Renal pelvis (tissue), 4 donors: ENCODE data around the gene PIEZO2. TPM values are rescaled to one million over a fixed set of nuclear protein-coding genes. Genes with fewer than 3 reads are reported as not detected.

Experiments
- DNase-seq: peaks from one replicate; pipeline ENCODE4 v3.0.0-alpha.2; 2013
- polyA plus RNA-seq, 3 donors: library from polyadenylated mRNA; unstranded; fragments of 120-200 nt; gene quantifications; one replicate each; pipeline ENCODE4 v1.2.1, GENCODE V29; 2013; ENCODE audit not compliant: insufficient read length in 3 of 3

PIEZO2 gene
- polyA plus RNA-seq, 3 donors = 15.3 to 18.2 (median 17.5) TPM

DNA sequence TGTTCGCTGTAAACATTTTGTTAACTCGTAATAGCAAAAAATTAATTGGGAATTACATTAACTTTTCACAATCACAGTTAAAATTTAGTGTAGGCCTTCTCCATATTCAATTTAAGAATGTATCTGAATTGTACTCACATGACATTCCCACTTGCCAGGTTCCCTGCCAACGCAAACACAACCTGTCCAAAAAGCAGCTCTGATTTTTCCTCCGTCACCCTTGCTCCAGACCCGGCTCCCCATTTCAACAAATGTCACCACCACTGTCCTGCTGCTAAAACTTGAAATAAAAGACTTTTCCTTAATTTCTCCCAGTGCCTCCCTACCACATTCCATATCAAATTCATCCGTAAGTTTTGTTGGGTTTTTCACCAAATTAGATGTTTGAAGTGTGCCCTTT is 120.3 kb downstream of the PIEZO2 start:
- no peak for DNase-seq

DNA sequence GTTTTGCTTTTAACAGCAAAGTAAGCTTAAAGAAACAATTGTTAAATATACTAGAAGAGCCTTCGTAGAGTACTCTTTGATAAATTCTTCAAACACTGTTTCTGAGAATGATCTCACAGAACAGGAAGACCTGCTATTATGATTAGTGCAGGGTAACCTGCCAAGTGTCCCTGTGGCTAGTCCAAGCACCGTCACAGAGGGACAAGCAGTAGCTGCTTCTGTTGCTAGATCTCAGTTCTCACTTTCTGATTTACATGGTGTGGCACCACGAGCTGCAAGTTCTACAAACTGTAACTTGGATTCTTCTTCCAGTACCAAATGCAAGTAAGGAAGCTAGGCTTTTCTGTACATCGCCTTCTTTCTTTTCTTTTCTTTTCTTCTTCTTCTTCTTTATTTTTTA is 121.5 kb downstream of the PIEZO2 start:
- DNase-seq = no peak

DNA sequence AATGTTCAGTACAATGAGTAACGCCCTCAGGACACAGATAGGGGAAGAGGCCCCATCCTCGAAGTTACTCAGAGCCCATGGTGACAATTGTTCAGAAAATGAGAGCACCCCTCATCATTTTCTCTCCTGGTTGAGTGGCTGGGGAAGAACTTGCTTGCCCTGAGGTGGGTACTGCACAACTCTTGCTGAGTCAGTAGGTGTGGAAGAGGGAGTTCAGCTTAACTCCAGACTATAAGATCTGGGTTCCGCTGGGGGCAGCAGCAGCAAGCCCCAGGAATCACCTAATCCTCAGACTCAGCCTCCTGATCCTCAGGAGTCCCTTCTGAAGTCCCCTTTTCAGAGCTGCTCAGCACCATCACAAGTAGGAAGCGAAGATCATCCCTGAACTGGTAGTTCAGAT is 123.7 kb downstream of the PIEZO2 start:
- DNase-seq = no peak

DNA sequence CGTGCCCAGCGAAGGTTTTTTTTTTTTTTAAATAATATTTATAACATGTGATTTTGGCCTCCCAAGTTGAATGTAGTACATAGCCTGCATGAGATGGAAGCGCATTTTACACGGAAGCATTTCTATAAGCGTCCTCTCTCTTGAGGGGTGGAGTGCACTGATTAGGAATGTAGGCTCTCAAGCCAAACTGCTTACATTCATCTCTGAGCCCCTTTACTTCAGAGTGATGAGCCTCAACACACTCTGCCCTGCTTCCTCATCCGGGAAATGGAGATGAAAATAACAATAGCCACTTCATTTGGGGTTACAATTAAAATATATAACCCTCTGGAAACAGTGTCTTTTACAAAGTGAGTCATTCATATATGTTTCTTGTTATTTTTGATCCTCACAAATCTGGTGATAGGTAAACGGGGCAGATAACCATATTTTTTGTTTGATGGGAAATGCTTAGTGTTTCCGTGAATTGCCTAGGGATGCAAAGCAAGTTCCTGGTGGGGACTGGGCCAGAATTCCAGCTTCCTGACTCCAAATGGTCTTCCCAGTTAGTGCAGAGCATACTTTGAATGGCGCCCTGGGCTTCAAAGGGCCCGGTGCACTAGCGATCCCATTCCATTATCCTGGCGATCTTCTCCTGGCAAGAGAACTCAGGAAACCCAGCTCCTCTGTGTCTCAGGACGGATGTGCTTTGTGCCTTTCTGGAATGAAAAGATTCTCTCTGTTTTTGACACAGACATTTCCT is 124.3 kb downstream of the PIEZO2 start:
- DNase-seq = no peak

DNA sequence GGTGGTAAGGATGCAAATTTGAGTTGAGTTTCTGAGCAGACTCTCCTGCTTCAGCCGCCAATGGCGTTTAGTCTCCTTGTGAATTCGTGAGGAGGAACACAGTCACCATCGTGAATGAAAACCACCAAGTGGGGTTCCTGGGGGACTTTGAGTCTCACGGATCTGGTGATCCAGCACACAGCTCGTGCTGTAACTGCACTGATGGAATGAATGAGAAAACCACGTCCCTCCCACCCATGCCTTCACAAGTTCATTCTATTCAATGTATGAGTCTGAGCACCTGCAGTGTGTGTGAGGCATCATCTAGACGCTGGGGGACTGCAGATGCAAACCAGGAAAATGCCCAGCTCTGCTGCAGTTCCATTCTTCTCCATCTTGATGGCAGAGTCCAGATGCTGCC is 127.9 kb downstream of the PIEZO2 start:
- DNase-seq = no peak

DNA sequence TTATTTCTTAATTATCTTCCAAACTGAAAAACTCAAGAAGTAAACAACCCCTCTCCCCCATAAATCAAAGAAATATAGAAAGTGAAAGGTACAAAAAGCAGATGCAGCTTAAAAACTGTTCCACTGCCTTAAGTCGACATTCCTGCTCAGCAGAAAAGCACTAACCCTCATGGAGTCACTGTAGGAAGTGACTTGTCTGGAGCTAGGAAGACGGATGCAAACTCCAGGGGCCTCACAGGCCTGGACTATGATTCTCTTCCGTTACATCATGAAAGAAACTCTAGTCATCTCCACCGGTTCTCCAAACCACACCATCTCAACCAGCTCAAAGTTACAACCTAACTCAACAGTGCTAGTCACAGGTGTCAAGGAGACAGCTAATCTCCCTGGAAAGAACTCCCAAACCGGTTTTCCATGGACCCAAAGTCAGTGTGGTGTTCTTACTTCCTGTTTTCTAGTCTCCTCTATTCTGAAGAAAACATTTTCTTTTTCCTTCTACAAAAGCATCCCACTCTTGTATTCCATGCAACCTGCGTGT is 128.4 kb downstream of the PIEZO2 start:
- no peak for DNase-seq

DNA sequence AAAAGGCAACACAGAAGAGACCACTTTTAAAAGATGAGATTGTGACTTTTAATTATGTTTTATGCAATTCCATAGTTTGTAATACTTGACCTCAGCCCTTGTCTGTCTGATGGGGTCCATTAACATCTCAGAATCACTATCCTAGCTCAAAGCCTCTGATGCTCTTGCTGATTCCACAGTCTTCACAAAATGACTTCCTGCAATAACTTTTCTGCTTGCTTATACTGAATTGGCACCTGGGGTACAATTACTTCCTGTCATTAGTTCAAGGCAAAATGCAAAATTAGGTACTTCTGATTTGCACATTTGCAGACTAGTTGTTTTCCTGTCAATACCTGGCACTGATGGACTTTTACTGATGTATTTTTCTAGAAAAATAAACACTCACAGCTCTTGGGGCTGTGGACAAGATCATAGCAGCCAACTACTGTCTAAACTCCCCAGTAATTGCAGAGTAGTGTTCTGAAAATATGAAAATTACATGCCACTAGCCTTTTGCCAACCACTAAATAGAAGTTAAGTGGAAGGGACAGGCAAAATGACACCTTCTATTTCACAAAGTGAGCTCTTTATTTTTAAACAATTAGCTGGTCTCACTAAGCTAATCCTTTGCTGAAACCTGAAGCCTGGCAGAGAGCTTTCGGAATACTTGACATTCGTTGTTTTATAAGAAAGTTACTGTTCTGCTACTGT is 129.1 kb downstream of the PIEZO2 start:
- no peak for DNase-seq

DNA sequence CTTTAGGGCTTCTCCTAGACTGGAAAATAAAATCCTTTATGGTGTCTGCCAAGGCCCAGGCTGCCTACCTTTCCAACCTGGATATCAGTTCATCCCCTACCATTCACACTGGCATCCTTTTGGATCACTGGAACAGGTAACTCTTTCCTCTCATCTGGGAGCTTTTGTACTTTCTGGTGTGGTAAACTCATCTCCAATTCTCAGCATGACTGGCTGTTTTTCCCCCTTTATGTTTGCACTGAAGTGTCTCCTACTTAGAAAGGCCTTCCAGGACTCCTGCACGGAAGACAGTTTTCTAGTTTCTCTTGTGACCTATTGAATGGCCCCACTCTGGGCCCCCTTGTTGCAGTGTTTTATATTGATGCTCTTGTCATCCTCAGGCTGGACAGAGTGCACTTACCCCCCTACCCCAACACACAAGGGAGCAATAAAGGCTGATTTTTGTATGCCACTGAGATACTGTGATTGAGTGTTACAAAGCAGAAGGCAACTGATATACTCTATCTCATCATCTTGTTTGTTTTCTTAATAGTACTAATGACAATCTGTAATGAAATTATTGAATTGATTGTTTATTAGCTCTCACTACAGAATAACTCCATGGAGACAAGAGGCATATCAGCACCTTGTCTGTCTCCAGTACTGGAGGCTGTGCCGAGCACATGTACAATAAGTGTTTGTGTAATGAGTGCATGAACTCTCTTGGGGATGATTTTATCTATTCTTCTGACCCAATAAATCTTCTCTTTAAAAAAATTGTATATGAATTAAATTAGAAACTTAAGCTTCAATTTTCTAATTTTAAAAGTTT is 129.9 kb downstream of the PIEZO2 start:
- DNase-seq = no peak

DNA sequence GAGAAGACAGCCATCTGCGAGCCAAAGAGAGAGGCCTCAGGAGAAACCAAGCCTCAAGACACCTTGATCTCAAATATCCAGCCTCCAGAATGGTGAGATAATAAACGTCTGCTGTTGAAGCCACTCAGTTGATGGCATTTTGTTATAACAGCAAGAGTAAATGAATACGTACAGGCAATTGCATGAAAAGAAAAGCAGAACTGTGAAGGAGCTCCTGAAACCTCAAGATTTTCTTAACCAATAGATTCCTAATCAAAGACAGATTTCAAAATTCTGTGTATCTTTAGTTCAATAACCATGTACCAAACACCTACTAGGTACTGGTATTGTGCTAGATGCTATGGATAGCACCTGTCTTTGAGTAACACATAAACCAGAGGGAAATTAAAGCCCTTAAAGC is 139.5 kb downstream of the PIEZO2 start:
- no peak for DNase-seq

DNA sequence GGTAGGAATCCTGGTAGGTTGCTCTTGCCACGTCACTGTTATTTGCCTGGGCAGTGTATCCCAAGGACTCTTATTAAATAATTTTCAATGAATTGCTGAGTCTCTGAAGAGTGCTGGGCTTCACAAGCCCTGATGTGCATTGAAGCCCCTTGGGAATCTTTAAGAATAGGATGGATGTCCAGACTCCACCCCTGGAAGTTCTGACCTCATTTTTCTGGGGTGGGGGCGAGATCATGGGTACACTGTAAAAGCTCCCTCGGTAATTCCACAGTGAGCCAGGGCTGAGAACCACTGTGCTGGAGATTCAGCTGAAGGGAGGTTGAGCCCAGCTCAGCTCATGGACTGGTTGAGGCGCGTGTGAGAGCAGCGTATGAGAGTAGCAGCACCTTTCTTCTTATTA is 140.2 kb downstream of the PIEZO2 start:
- no peak for DNase-seq

DNA sequence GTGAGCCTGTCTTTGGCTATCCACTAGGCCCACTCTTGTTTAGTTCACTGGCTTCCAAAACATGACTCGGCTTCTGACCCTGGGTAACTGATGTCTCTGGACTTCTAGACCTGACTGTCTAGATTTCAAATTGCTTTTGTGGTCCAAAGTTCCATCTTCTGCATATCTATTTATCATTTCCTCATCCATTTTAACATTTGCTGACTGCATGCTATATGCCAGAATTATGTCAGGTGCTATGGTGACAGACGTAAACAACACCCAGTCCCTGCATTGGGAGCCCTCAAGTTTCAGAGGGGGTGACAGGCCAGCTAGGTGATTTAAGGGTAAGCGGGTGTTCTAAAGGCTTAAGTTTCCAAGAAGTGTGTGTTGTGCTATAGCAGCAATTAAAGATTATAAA is 140.9 kb downstream of the PIEZO2 start:
- DNase-seq = peak; percentile 59

DNA sequence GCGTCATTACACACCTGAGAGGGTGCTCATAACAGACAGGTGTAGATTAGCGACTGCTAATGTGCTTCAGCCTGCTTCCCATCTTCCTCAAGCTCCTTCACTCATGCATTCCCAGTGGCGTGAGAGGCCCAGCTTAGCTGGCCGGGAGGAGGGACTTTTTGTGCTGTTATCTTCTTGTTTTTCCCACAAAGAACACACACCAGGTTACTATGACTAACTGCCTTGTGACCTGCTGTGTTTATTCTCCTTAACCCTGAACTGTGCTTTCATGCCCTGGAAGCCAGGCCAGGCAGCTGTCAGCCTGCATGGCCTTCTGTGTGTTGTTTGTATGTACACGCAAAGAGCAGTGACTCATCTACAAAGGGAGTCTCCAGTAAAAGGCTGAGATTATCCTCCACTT is 143.8 kb downstream of the PIEZO2 start:
- no peak for DNase-seq

DNA sequence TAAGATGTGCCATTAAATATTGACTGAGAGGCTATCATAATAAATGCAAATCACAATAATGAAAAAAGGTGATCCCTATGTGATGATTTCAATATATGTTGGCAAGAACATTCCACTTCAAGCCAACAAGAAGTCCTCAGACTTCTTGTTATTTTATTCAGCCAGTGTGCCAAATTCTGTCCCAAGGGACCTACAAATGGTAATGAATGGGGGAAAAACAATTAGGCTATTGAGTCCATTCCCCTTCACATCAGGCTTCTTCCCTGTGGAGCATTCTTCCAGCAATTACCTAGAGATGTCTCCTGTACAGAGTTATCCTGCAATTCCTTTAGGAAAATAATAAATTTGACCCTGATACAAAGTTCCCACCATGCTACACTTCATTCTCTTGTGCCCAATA is 144.4 kb downstream of the PIEZO2 start:
- DNase-seq = no peak

DNA sequence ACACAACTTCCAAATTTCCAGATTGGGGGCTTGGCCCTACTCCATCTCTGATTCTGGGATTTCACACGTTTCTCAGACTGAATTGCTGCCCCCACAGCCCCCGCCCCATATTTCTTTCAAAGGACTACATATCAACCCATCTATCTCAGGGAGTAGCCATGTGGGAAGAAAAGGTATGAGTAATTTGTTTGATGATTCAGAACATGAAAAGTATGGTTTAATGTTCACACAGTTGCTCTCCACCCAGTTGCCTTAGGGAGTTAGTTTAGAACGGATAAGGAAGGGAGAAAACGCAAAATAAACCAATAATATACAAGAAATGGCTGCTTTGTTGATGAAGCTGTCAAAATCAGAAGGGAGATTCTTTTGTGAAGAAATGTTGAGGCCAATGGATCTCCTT is 145.1 kb downstream of the PIEZO2 start:
- DNase-seq = no peak

DNA sequence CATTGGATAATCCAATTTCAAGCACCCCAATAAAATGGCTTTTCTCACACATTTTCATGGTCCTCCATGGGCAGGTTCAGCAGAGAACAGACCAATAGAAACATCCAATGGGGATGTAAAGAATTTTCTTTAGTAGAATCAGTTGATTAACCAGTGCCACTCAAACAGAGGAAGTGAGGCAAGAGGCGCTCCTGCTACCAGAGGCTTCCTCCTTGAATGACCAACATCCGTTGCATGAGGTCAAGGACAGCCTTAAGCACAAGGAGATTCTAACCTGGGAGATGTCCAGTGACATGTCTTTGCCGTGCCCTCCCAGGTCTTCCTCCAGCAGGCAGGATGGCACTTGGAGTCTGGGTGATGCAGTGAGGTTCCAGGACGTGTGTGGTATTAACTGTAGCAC is 146.6 kb downstream of the PIEZO2 start:
- no peak for DNase-seq

DNA sequence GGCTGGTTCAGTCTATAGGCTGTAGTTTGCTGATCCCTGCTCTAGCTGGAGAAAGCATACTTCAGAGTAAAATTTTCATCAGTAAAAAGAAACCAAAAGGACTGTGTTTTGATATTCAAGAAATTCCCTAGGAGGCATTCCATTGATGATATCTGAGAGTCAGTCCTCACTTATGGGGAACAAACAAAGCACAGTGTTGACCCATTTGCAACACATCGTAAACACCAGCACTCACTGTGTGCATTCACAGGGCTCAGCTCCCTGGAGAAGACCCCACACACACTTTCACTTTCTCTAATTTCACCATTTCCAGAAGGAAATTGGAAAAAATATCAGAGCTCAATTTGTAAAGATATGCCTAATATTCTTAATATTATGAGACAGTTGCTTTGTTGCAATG is 147.1 kb downstream of the PIEZO2 start:
- no peak for DNase-seq

DNA sequence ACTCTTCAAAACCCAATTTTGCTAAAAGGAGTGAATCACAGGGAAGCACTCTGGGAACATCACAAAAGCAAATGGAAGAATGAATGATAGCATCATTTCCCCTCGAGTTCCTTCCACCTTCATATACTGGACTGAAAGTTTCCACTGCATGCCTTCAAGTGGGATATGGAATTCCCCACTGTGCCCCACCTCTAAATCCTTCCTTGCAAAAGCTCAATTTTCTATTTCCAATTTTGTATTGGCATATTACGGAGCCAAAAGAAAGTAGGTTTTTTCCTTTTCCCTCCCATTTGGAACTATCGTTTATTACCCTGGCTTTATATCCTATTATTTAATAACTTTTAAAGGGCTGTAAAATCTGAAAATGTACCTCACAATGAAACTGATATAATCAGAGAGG is 149.3 kb downstream of the PIEZO2 start:
- DNase-seq = no peak

DNA sequence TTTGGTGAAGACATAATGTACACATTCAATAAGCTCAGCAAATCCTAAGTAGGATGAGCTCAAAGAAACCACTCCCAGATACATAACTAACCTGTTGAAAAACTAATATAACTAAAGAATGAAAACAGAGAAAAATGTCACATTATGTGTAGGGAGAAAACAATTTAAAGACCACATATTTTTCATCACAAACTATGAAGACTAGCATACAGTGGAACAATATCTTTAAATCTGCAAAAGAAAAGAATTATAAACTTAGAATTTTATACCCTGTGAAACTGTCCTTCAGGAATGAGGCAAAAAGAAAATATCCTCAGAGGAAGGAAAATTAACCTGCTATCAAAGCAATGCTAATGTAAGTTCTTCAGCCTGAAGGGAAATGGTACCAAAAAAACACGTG is 151.5 kb downstream of the PIEZO2 start:
- DNase-seq = no peak

DNA sequence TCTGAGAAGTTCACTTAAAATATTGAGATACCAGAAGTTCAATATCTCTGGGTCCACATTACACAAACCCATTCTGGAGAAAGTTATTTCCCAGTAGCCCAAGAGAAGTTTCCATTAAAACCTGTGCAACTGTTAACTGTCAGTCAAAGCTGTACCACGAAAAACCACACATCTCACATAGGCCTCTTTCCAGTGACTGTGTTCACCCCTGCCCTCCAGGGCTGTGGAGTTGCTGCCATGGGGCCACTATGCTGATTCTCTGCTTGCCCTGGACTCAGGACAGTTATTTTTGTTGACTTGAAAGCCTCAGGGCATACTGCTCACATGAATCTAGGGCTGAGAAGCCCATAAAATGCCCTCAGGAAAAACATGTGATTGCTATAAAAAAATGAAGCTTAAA is 153.8 kb downstream of the PIEZO2 start:
- no peak for DNase-seq

DNA sequence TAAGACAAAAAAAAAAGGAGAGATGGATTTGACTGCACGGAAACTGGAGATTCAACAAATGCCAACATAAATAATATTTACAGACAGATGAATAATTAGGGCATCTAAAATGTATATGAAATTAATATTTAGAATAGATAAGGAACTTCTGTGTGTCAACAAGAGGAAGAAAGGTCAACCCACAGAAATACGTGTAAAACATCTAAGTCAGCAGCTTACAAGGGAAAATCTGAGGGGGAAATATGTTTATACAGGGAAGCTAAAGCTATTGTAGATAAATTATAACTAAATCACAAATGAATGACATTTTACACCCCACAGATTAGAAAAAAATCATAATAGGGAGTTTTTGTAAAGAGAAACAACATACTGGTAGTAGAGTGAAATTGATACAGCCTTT is 159.9 kb downstream of the PIEZO2 start:
- DNase-seq = no peak

DNA sequence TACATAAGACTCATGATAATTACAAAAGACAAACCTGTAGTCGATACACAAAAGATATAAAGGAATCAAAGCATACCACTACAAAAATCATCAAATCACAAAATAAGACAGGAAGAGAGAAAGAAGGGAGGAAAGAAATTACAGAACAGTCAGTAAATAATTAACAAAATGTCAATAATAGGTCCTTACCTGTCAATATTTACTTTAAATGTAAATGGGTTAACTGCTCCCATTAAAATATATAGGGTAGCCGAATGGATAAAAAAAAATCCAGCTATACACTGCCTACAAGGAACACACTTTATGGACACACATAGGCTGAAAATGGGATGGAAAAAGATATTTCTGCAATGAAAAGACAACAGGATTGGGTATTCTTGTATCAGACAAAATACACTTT is 163.7 kb downstream of the PIEZO2 start:
- DNase-seq = no peak

DNA sequence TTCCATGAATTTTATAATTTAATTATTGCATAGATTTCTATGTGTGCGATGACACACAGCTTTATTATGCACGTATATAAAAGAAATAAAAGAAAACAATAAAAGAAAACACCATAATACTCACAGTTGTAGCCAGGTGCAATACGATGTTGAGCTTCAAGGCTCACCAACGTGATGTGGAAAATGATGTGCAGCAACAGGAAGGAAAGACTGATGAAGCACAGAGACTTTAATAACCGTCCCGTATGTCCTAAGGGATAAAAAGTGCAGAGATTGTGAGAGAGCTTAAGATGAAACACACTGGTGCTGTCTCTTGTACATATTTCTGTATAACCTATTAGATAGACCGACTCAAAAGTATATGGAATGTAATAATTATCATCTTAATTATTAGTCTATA is 170.0 kb downstream of the PIEZO2 start:
- DNase-seq = no peak

DNA sequence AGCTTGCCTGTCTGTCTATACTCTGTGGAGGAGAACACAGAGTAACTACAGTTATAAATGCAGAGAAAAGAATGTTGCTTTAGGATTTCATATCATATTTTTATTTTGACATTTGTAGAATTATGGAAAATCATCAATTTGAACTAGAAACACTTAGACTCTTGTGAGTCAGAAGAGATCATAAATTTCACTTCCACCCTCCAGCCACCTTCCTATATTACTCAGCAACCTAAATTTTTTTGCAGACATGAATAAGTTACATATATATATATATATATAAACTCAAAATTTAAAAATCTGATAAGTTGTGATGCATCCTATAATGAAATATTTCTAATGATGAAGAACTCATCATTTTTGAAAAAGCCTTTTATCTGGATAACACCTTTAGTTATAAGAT is 172.3 kb downstream of the PIEZO2 start:
- no peak for DNase-seq
